RWPE1 (cell line): Measurements from ENCODE around the gene PROP1.
"Not testable (repeated sequence)": the region's sequence is repeated elsewhere in the genome, so short reads cannot be mapped to it uniquely, and the experiment has no call there.

Experiments used
- CTCF ChIA-PET: fragments of 350-600 bp; sonication (Branson Sonifier 250); formaldehyde crosslinking; extraction: SDS; loops from one replicate; lab custom pipeline; 2021; lab: Yijun Ruan, JAX
- POLR2A ChIA-PET: fragments of 400-600 bp; formaldehyde crosslinking; extraction: SDS; loops from one replicate; lab custom pipeline; 2020; ENCODE audit warnings: antibody characterized with exemption; ENCODE audit not compliant: low non-redundant PET; lab: Yijun Ruan, JAX
- DNase-seq: peaks from one replicate; pipeline ENCODE4 v3.0.0; 2012; ENCODE audit warnings: low spot score
- H3K27ac ChIP-seq: fragments of 450-650 bp; 2 replicates; pipeline ENCODE4 v1.5.1; 2017
- CTCF ChIP-seq: fragments of 450-650 bp; conservative IDR thresholded peaks from 2 replicates; pipeline ENCODE4 v1.5.1; 2017; ENCODE audit warnings: low read depth, mild to moderate bottlenecking

PROP1 gene

DNA sequence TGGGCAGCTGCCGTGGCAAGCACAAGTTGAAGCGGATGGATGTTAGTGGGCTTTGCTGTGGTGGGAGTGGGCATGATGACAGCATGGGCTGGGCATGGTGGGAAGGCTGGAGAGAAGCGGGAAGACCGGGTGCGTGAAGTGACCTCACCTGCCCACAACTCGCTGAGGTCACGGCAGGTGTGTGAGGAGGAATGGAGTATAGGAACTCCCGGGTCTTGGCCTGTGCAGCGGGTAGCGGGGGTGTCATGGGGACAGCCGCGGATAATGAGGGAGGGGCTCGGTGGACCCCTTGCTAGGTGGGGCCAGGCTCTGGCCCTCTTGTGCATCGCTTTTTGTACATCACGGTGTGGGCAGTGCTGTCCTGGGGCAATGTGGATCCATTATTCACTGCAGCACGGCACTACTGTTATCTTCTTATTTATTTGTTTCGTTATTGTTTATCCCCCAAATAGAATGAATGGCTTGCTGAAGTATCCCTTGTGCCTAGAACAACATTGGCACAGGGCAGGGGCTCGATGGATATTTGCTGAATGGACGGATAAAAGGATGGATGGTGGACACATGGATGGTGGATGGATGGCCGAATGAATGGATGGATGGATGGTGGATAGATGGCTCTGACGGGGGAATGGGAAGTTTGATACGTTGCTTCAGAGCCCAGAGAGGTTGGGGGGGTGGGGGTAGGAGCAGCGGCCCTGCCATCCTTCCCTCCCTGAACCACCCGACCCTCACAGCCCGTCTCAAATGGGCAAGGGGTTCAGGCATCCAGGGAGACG lies 14.6 kb downstream of the PROP1 start:
- no peak overlapping the region for H3K27ac ChIP-seq
- CTCF ChIA-PET = interaction anchor here (0.5 kb wide), 1 partner anchor 10 kb away, joined by 3 read pairs; no protein-coding TSS in a partner anchor
- no peak for TF ChIP-seq CTCF
- DNase-seq = no peak
- POLR2A ChIA-PET = no interaction called here

- peak; percentile 37 for DNase-seq
- no peak for TF ChIP-seq CTCF
- ChIA-PET POLR2A (no interaction called here), CTCF (no interaction called here)
- no peak overlapping the region for H3K27ac ChIP-seq
Measured at GRCh38 chr5:177980743-177981151, 15.3 kb downstream of the PROP1 start.

DNA sequence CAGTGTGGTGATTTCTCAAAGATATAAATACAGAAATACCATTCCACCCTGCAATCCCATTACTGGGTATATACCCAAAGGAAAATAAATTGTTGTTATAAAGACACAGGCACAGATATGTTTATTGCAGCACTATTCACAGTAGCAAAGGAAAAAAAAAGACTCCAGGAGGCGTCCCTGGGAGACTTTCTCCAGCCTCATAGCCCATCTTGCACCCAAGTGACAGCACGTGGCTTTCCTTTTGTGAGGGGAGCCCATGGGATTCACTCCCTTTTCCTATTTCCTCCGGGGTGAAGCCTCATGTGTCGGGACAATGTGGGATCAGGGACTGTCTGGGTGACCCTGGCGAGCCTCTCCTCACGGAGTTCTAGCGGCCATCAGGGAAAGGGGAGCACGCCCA lies 18.4 kb downstream of the PROP1 start:
- POLR2A ChIA-PET, CTCF ChIA-PET, H3K27ac ChIP-seq, DNase-seq: not testable (repeated sequence)

GRCh38 chr5:177973066-177973635 lies 22.9 kb downstream of the PROP1 start:
- no peak for DNase-seq
- CTCF ChIA-PET = interaction anchor here (0.6 kb wide), 1 partner anchor 341 kb away, joined by 6 read pairs; no protein-coding TSS in a partner anchor
- POLR2A ChIA-PET = no interaction called here
- TF ChIP-seq CTCF = no peak
- H3K27ac ChIP-seq = no peak overlapping the region

DNA sequence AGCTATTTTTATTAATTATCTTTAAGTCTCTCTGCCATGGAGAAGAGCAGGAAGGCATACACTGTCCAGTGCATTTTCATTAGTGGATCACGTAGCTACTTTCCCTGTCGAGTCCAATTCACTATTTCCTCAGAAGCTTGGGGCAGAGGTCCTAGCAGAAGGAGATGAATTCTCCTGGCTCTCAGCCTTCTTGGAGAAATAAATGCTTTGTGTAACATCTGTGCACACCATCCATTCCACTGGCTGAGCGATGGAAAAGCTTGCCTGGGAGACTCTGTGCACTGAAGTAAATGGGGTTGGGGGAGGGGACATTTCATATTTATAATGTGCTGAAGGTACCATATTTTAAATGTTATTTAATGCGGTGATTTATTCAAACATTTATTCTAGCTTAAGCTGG lies 23.4 kb downstream of the PROP1 start:
- DNase-seq = no peak
- ChIA-PET CTCF (interaction anchor here (0.5 to 0.8 kb wide), 3 partner anchors 12 to 340 kb away, joined by 3 to 6 read pairs (median 3); no protein-coding TSS in a partner anchor), POLR2A (no interaction called here)
- no peak for TF ChIP-seq CTCF
- H3K27ac ChIP-seq = no peak overlapping the region

GRCh38 chr5:177972014-177972413 lies 24.0 kb downstream of the PROP1 start:
- CTCF ChIA-PET = interaction anchor here (0.5 to 0.8 kb wide), 2 partner anchors 12 to 26 kb away, joined by 3 read pairs; no protein-coding TSS in a partner anchor
- POLR2A ChIA-PET, H3K27ac ChIP-seq, DNase-seq: not testable (repeated sequence)

- ChIA-PET POLR2A (no interaction called here), CTCF (interaction anchor here (0.6 kb wide), 1 partner anchor 269 kb away, joined by 4 read pairs; no protein-coding TSS in a partner anchor)
- TF ChIP-seq CTCF = no peak
- DNase-seq = no peak
- no peak overlapping the region for H3K27ac ChIP-seq
Measured at GRCh38 chr5:177968661-177969211, 27.3 kb downstream of the PROP1 start.
